OCI-LY3 (cell line): ENCODE results near the gene LRRC63.
A peak's percentile ranks its signal among the peaks of the same experiment; 100 is the strongest.

Experiments
- H2AFZ ChIP-seq: fragments of 200-600, 300-600 bp; shearing (Covaris generic); 2 replicates; pipeline ENCODE4 v1.6.0; 2014; ENCODE audit warnings: antibody characterized with exemption, low read depth, low read length
- H3K27ac ChIP-seq: fragments of 200-600, 300-600 bp; sonication (generic); 2 replicates; pipeline ENCODE4 v1.5.1; 2014; ENCODE audit warnings: mild to moderate bottlenecking, low read length, moderate library complexity, mixed read lengths
- H3K27me3 ChIP-seq: fragments of 200-600, 300-600 bp; sonication (generic); 2 replicates; pipeline ENCODE4 v1.6.1; 2014; ENCODE audit warnings: low read depth, low read length, mixed read lengths
- H3K36me3 ChIP-seq: fragments of 200-600, 300-600 bp; sonication (generic); replicated peaks from 2 replicates; pipeline ENCODE3; 2014; ENCODE audit warnings: low read depth, low read length, mixed read lengths
- H3K4me1 ChIP-seq: fragments of 300-600, 200-600 bp; sonication (generic); 2 replicates; pipeline ENCODE4 v1.6.1; 2014; ENCODE audit warnings: low read length, mixed read lengths
- H3K4me2 ChIP-seq: fragments of 200-600, 300-600 bp; sonication (generic); 2 replicates; pipeline ENCODE4 v1.6.1; 2014; ENCODE audit warnings: low read length, mixed read lengths
- H3K4me3 ChIP-seq: fragments of 300-600, 200-600 bp; sonication (generic); 2 replicates; pipeline ENCODE4 v1.5.1; 2014; ENCODE audit warnings: antibody characterized with exemption, mild to moderate bottlenecking, low read length, moderate library complexity
- H3K79me2 ChIP-seq: fragments of 300-600, 200-600 bp; shearing (Covaris generic); 2 replicates; pipeline ENCODE4 v1.6.1; 2014; ENCODE audit warnings: mild to moderate bottlenecking, low read length, mixed read lengths
- H3K9ac ChIP-seq: fragments of 300-600, 200-600 bp; shearing (Covaris generic); 2 replicates; pipeline ENCODE4 v1.6.0; 2014; ENCODE audit warnings: mild to moderate bottlenecking, low read length, moderate library complexity
- H3K9me3 ChIP-seq: fragments of 200-600, 300-600 bp; shearing (Covaris generic); 2 replicates; pipeline ENCODE4 v1.6.1; 2014; ENCODE audit warnings: low read length, mixed read lengths; ENCODE audit not compliant: insufficient read depth
- H4K20me1 ChIP-seq: fragments of 200-600, 300-600 bp; sonication (generic); 2 replicates; pipeline ENCODE4 v1.6.1; 2016; ENCODE audit warnings: low read length, mixed read lengths; ENCODE audit not compliant: insufficient read depth
- EZH2phosphoT487 ChIP-seq: fragments of 200-600 bp; shearing (Covaris generic); IDR thresholded peaks from 2 replicates; pipeline ENCODE4 v1.6.1; 2018; ENCODE audit warnings: antibody characterized with exemption, mixed run types, low read depth
- TF ChIP-seq, protein P1 (sequence below): fragments of 200-600, 300-600 bp; sonication (generic); IDR thresholded peaks from 2 replicates; pipeline ENCODE4 v1.5.1; 2014; ENCODE audit warnings: antibody characterized with exemption, low read length, low read depth

The LRRC63 gene

DNA sequence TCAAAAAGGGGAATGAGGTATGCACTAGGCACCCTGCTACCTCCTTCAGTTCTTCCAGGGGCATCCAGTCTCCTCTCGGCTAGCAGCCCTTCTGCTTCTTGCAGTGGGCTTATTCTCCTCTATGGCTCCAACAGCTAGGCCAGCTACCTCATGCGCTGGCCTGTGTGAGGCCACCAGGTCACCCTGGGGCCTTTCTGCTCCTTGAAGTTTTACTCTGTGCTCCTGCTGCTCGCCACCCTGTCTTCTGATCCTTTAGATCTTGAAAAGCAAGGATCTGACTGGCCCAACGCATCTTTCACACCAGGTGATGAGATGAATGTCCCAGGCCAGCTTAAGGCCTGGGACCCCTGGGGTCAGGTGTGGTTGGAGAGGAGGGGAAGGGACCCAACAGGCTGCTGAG is 109.1 kb downstream of the LRRC63 start:
- H3K4me2 ChIP-seq: peak overlapping the region; percentile 76
- H3K9me3 ChIP-seq: no peaks in the 10 kb centered on the region
- TF ChIP-seq, protein P1, sequence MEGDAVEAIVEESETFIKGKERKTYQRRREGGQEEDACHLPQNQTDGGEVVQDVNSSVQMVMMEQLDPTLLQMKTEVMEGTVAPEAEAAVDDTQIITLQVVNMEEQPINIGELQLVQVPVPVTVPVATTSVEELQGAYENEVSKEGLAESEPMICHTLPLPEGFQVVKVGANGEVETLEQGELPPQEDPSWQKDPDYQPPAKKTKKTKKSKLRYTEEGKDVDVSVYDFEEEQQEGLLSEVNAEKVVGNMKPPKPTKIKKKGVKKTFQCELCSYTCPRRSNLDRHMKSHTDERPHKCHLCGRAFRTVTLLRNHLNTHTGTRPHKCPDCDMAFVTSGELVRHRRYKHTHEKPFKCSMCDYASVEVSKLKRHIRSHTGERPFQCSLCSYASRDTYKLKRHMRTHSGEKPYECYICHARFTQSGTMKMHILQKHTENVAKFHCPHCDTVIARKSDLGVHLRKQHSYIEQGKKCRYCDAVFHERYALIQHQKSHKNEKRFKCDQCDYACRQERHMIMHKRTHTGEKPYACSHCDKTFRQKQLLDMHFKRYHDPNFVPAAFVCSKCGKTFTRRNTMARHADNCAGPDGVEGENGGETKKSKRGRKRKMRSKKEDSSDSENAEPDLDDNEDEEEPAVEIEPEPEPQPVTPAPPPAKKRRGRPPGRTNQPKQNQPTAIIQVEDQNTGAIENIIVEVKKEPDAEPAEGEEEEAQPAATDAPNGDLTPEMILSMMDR: no peak
- TF ChIP-seq EZH2phosphoT487: no peak
- H3K36me3 ChIP-seq: no peaks in the 10 kb centered on the region
- H3K27me3 ChIP-seq: no peaks in the 10 kb centered on the region
- H4K20me1 ChIP-seq: no peaks in the 10 kb centered on the region
- peak overlapping the region; percentile 92 for H2AFZ ChIP-seq
- peak overlapping the region; percentile 26; the same call in 1 of the 2 replicates for H3K27ac ChIP-seq
- H3K4me1 ChIP-seq: peaks cover 21% of the 10 kb centered on the region
- no peak overlapping the region for H3K9ac ChIP-seq
- no peaks in the 10 kb centered on the region for H3K79me2 ChIP-seq
- H3K4me3 ChIP-seq: peak overlapping the region; percentile 60

GRCh38 chr13:46321494-46322225 is 109.9 kb downstream of the LRRC63 start:
- TF ChIP-seq, protein P1: peak; percentile 99
- TF ChIP-seq EZH2phosphoT487: no peak
- H3K9ac ChIP-seq: peak overlapping the region; percentile 43
- H3K4me2 ChIP-seq: peak overlapping the region; percentile 76
- H3K4me3 ChIP-seq: peak overlapping the region; percentile 60
- peaks cover 21% of the 10 kb centered on the region for H3K4me1 ChIP-seq
- H3K79me2 ChIP-seq: no peaks in the 10 kb centered on the region
- H3K27ac ChIP-seq: peak overlapping the region; percentile 26
- peaks cover 6% of the 10 kb centered on the region for H3K36me3 ChIP-seq
- no peaks in the 10 kb centered on the region for H3K9me3 ChIP-seq
- no peaks in the 10 kb centered on the region for H4K20me1 ChIP-seq
- H3K27me3 ChIP-seq: no peaks in the 10 kb centered on the region
- H2AFZ ChIP-seq: peak overlapping the region; percentile 92

DNA sequence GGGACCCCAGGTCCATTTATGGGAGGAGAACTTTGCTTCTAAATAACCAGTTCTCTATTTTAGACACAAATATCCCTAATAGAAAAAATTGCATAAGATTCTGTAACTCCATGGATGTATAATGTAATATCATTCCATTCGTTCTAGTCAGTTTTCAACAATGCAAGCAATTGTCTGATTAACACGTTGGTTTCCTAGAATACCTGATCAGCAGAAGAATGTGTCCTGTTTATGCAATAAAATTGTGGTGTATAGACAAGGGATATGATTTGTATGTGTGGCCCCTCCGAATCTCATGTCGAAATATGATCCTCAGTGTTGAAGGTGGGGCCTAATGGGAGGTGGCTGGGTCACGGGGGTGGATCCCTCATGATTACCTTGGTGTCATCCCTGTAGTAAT is 113.2 kb downstream of the LRRC63 start:
- Histone ChIP-seq H3K4me2 (no peak overlapping the region), H3K79me2 (no peaks in the 10 kb centered on the region), H3K36me3 (peaks cover 17% of the 10 kb centered on the region)

More for the DNA sequence above, 113.2 kb downstream of the LRRC63 start:
- TF ChIP-seq EZH2phosphoT487: no peak
- TF ChIP-seq, protein P1: no peak
- Histone ChIP-seq H3K4me3 (no peak overlapping the region), H3K4me1 (peaks cover 14% of the 10 kb centered on the region), H3K9me3 (no peaks in the 10 kb centered on the region), H4K20me1 (no peaks in the 10 kb centered on the region), H3K9ac (no peak overlapping the region), H2AFZ (no peak overlapping the region), H3K27ac (no peak overlapping the region), H3K27me3 (no peaks in the 10 kb centered on the region)
